Esophagus muscularis mucosa (tissue), 3 donors: ENCODE results near the gene DLEU7.

Source experiments
- CTCF ChIP-seq, 3 experiments: fragments of 200-600 bp in 2 of 3; fragments of 450-650 bp in 1 of 3; sonication (generic) in 2 of 3; IDR thresholded peaks; one replicate each; pipeline ENCODE4 v1.5.1; 2017 to 2019; ENCODE audit warnings: antibody characterized with exemption in 3 of 3, mild to moderate bottlenecking in 2 of 3, moderate library complexity in 1 of 3
- POLR2A ChIP-seq: fragments of 450-650 bp; IDR thresholded peaks from one replicate; pipeline ENCODE4 v1.6.1; 2017; ENCODE audit warnings: antibody characterized with exemption, moderate library complexity, mild to moderate bottlenecking, low read depth

- no peak for TF ChIP-seq CTCF (IDR thresholded peaks at IDR 0.05)
- TF ChIP-seq POLR2A = no peak
Observed at GRCh38 chr13:50796463-50796862, 47.0 kb downstream of the DLEU7 start.
